WI38 (cell line): ENCODE results near the gene SHBG.

ENCODE experiments used
- H3K4me3 ChIP-seq: 2 replicates; pipeline ENCODE4 v1.5.1; 2011; ENCODE audit warnings: low read depth, mild to moderate bottlenecking, control low read depth, low read length
- TF ChIP-seq, protein P1 (sequence below): IDR thresholded peaks from 2 replicates; pipeline ENCODE4 v1.5.1; 2012; ENCODE audit warnings: low read depth, mild to moderate bottlenecking, control low read depth, low read length

The SHBG gene

DNA sequence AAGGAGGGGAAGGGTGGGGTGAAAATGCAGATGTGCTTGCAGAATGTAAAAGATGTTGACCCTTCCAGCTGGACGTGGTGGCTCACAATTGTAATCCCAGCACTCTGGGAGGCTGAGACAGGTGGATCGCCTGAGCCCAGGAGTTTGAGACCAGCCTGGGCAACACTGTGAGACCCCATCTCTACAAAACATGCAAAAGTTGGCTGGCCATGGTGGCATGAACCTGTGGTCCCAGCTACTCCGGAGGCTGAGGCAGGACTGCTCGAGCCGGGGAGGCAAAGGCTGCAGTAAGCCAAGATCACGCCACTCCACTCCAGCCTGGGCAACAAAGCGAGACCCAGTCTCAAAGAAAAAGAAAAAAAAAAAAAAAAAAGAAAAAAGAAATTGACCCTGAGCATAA lies 38.5 kb downstream of the SHBG start:
- H3K4me3 ChIP-seq = no peak overlapping the region
- TF ChIP-seq, protein P1, sequence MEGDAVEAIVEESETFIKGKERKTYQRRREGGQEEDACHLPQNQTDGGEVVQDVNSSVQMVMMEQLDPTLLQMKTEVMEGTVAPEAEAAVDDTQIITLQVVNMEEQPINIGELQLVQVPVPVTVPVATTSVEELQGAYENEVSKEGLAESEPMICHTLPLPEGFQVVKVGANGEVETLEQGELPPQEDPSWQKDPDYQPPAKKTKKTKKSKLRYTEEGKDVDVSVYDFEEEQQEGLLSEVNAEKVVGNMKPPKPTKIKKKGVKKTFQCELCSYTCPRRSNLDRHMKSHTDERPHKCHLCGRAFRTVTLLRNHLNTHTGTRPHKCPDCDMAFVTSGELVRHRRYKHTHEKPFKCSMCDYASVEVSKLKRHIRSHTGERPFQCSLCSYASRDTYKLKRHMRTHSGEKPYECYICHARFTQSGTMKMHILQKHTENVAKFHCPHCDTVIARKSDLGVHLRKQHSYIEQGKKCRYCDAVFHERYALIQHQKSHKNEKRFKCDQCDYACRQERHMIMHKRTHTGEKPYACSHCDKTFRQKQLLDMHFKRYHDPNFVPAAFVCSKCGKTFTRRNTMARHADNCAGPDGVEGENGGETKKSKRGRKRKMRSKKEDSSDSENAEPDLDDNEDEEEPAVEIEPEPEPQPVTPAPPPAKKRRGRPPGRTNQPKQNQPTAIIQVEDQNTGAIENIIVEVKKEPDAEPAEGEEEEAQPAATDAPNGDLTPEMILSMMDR = no peak

DNA sequence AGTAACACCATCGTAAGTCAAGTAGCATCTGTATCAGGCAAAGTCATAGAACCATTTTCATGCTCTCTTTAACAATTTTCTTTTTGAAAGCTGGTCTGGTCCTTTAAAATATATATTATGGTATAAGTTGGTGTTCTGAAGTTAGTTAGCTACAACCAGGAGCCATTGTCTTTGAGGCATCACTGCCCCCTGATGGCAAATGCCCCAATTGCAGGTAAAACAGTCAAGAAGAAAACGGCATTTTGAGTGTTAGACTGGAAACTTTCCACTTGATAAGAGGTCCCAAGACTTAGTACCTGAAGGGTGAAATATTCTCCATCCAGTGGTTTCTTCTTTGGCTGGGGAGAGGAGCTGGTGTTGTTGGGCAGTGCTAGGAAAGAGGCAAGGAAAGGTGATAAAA lies 43.3 kb downstream of the SHBG start:
- H3K4me3 ChIP-seq = no peak overlapping the region
- TF ChIP-seq, protein P1 = peak; percentile 27; the same call in 1 of the 2 replicates

DNA sequence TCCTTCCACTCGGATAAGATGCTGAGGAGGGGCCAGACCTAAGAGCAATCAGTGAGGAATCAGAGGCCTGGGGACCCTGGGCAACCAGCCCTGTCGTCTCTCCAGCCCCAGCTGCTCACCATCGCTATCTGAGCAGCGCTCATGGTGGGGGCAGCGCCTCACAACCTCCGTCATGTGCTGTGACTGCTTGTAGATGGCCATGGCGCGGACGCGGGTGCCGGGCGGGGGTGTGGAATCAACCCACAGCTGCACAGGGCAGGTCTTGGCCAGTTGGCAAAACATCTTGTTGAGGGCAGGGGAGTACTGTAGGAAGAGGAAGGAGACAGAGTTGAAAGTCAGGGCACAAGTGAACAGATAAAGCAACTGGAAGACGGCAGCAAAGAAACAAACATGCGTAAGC lies 45.0 kb downstream of the SHBG start:
- no peak overlapping the region for H3K4me3 ChIP-seq
- TF ChIP-seq, protein P1 = no peak

DNA sequence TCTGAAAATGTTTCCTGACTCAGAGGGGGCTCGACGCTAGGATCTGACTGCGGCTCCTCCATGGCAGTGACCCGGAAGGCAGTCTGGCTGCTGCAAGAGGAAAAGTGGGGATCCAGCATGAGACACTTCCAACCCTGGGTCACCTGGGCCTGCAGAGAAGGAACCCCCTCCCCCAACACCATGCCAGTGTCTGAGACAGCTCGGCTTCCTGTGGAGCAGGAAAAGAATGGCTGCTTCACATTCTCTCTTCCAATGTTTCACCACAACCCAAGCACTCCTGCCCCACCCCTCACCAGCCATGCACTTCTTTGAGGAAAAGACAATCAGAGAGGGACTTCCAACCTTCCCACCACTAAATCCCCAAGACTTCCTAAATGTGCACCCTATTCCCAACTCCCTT lies 46.6 kb downstream of the SHBG start:
- no peak overlapping the region for H3K4me3 ChIP-seq
- TF ChIP-seq, protein P1 = no peak

DNA sequence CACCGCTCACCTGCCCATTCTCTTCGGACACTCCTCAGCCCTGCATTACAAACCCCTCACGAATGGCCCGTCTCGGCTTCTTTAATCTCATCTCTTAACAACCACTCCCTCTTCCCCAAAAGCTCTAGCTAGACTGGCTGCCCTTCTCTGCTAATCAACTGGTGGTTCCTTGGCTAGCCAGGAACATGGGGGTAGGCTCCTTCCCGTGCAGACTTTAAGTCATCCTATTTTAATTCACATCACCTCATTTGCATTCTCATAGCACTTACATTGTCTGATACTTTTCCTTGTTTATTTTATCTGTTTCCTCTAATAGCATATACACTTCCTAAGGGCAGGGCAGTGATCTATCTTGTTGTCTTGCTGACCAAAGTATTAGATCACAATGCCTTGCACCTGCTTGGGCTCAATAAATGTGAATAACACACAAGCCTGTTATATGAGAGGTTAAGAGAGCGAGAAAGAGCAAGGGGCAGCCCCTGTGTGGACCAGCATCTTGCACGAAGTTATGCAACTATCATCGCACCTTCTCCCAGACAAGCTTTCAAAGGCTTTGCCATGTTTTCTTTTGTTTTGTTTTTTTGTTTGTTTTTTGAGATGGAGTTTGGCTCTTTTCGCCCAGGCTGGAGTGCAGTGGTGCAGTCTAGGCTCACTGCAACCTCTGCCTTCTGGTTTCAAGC lies 47.6 kb downstream of the SHBG start:
- no peak overlapping the region for H3K4me3 ChIP-seq
- TF ChIP-seq, protein P1 = no peak
